ENCODE data around the gene ANKRD33B.
"Not testable (repeated sequence)": the region's sequence is repeated elsewhere in the genome, so short reads cannot be mapped to it uniquely, and the experiment has no call there.

ANKRD33B gene

DNA sequence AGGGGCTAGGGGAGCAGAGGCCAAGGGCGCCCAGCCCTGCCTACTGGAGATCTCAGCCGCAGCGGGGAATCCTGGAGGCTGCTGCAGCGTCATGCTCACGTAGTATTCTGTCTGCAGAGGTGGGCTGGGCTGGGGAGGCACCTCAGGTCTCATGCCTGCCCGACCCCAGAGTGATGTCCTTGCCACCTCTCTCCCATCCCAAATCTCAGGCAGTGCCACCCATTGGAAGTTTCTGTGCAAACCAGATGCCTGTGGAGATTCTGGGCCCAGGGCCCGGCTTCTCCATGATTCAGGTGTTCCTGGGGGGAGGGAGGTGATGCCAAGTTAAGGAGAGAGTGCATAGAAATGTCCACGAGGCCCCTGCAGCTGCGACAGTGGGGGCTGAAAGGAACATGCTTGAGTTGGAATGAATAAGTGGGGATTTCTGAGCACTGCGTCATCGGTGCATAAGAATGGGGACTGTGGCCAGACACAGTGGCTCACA, 72.0 kb downstream of the ANKRD33B start:
- Histone ChIP-seq H3K4me3 (ENCODE audit: low read length) (no peak overlapping the region), H3K36me3 (ENCODE audit: control insufficient read depth, insufficient read depth, low read length) (no peaks in the 10 kb centered on the region), H3K4me1 (ENCODE audit: control insufficient read depth, insufficient read depth, low read length) (no peaks in the 10 kb centered on the region), H3K27ac (ENCODE audit: low read depth, low read length) (no peak overlapping the region), H3K27me3 (ENCODE audit: control insufficient read depth, insufficient read depth, low read length) (no peaks in the 10 kb centered on the region), H3K9ac (ENCODE audit: low read length) (no peak overlapping the region)

DNA sequence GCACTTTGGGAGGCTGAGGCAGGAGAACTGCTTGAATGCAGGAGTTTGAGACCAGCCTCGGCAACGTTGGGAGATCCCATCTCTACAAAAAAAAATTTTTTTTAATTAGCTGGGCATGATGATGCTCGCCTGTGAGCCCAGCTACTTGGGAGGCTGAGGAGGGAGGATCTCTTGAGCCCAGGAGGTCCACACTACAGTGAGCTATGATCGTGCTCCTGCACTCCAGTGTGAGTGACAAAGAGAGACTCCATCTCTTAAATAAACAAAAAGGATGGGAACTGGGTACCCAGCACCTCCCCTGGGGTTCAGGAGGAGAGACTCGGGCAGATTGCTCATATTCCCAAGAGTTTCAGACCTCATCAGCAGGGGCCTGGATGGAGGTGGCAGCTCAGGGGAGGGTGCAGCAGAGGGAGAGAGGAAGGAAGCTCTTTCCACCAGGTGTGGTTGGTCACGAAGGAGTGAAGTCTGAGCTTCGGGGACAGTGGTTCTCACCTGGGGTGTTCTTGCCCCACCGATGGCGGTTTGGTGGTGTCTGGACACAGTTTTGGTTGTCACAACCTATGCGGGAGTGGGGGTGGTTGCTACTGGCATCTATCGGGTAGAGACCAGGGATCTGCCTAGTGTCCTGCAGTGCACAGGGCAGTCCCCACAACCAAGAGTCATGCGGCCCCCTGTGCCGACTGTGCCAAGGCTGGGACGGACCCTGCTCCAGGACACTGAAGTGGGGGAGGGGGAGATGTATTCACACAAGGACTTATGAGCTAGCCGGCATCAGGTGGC, 72.7 kb downstream of the ANKRD33B start:
- no peaks in the 10 kb centered on the region for H3K4me1 ChIP-seq (ENCODE audit: control insufficient read depth, insufficient read depth, low read length)
- no peak overlapping the region for H3K9ac ChIP-seq (ENCODE audit: low read length)
- no peaks in the 10 kb centered on the region for H3K36me3 ChIP-seq (ENCODE audit: control insufficient read depth, insufficient read depth, low read length)
- H3K27me3 ChIP-seq (ENCODE audit: control insufficient read depth, insufficient read depth, low read length): no peaks in the 10 kb centered on the region
- no peak overlapping the region for H3K27ac ChIP-seq (ENCODE audit: low read depth, low read length)
- no peak overlapping the region for H3K4me3 ChIP-seq (ENCODE audit: low read length)

DNA sequence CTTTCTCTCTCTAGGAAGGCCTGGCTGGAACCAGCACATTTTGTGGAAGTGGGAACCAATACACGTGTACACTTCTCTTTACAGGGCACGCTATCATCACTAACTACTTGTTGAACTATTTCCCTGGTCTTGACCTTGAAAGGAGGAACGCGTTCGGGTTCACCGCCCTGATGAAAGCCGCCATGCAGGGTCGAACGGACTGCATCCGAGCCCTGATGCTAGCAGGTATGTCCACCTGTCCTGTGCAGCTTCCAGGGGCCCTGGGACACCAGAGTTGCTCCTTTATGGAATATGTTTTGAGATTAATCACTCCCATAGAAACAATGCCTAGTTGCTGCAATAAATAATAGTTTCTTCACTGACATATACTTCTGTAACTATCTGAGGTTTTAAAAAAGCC, 74.1 kb downstream of the ANKRD33B start:
- H3K36me3 ChIP-seq (ENCODE audit: control insufficient read depth, insufficient read depth, low read length): no peaks in the 10 kb centered on the region
- H3K4me3 ChIP-seq (ENCODE audit: low read length): no peak overlapping the region
- no peaks in the 10 kb centered on the region for H3K27me3 ChIP-seq (ENCODE audit: control insufficient read depth, insufficient read depth, low read length)
- H3K4me1 ChIP-seq (ENCODE audit: control insufficient read depth, insufficient read depth, low read length): no peaks in the 10 kb centered on the region
- H3K27ac ChIP-seq (ENCODE audit: low read depth, low read length): no peak overlapping the region
- no peak overlapping the region for H3K9ac ChIP-seq (ENCODE audit: low read length)

DNA sequence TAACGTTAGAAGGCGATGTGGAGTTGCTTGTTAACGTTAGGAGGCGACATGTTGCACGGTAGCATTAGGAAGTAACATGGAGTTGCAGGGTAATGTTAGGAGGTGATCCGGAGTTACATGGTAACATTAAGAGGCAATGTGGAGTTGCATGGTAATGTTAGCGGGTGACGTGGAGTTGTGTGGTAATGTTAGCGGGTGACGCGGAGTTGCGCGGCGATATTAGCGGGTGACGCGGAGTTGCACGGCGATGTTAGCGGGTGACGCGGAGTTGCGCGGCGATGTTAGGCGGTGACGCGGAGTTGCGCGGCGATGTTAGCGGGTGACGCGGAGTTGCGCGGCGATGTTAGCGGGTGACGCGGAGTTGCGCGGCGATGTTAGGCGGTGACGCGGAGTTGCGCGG, 74.9 kb downstream of the ANKRD33B start:
- H3K36me3 ChIP-seq (ENCODE audit: control insufficient read depth, insufficient read depth, low read length); H3K27ac ChIP-seq (ENCODE audit: low read depth, low read length); H3K27me3 ChIP-seq (ENCODE audit: control insufficient read depth, insufficient read depth, low read length); H3K9ac ChIP-seq (ENCODE audit: low read length); H3K4me3 ChIP-seq (ENCODE audit: low read length); H3K4me1 ChIP-seq (ENCODE audit: control insufficient read depth, insufficient read depth, low read length): not testable (repeated sequence)

DNA sequence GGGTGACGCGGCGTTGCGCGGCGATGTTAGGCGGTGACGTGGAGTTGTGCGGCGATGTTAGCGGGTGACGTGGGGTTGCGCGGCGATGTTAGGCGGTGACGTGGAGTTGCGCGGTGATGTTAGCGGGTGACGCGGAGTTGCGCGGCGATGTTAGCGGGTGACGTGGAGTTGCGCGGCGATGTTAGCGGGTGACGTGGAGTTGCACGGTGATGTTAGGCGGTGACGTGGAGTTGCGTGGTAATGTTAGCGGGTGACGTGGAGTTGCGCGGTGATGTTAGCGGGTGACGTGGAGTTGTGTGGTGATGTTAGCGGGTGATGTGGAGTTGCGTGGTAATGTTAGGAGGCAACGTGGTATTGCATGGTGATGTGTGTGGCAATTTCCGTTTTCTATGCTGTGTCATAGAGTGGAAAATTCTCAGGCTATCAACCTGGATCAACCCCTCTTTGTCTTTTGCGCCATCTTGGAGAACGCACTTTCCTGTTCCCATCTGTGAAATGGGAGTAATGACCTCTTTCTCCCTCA, 76.0 kb downstream of the ANKRD33B start:
- Histone ChIP-seq H3K36me3 (ENCODE audit: control insufficient read depth, insufficient read depth, low read length) (no peaks in the 10 kb centered on the region), H3K27me3 (ENCODE audit: control insufficient read depth, insufficient read depth, low read length) (no peaks in the 10 kb centered on the region), H3K4me3 (ENCODE audit: low read length) (no peak overlapping the region), H3K4me1 (ENCODE audit: control insufficient read depth, insufficient read depth, low read length) (no peaks in the 10 kb centered on the region), H3K9ac (ENCODE audit: low read length) (no peak overlapping the region), H3K27ac (ENCODE audit: low read depth, low read length) (no peak overlapping the region)

DNA sequence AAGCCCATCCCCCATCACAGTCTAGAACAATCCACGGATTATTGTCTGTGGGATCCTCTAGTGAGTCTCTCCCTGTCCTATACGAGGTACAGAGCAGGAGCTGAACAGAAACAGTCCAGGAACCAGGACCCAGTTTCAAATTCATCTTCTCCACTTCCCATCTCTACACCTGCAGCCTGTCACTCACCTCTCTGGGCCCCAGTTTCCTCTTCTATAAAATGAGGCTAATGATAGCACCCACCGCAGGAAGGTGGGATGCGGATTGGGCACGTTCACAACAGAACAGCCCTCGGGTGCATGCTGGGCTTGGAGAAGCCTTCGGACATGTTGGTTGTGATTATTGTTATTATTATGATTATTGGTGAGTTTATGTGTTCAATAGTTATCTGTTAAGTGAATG, 78.5 kb downstream of the ANKRD33B start:
- no peak overlapping the region for H3K9ac ChIP-seq (ENCODE audit: low read length)
- H3K4me3 ChIP-seq (ENCODE audit: low read length): no peak overlapping the region
- no peaks in the 10 kb centered on the region for H3K27me3 ChIP-seq (ENCODE audit: control insufficient read depth, insufficient read depth, low read length)
- H3K27ac ChIP-seq (ENCODE audit: low read depth, low read length): no peak overlapping the region
- H3K36me3 ChIP-seq (ENCODE audit: control insufficient read depth, insufficient read depth, low read length): no peaks in the 10 kb centered on the region
- H3K4me1 ChIP-seq (ENCODE audit: control insufficient read depth, insufficient read depth, low read length): no peaks in the 10 kb centered on the region

DNA sequence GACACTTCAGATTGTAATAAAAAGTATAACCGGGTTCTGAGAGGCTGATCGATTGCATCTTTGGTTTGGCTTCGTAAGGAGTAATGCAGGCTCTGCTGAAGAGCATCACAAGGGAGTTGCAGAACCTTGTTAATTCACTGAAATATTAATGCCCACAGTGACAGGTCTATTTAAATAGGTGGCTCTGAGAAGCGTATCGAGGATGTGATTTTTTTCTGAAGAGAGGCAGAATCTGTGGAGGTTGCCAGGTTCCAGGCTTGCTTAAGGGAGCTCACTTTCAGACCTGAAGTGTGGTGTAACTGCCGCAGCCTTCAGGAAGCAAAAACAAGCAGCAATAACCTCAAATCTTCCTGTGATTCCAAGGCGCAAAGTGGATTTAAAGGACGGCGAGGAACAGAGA, 80.3 kb downstream of the ANKRD33B start:
- Histone ChIP-seq H3K36me3 (ENCODE audit: control insufficient read depth, insufficient read depth, low read length) (no peaks in the 10 kb centered on the region), H3K4me3 (ENCODE audit: low read length) (no peak overlapping the region), H3K27me3 (ENCODE audit: control insufficient read depth, insufficient read depth, low read length) (no peaks in the 10 kb centered on the region), H3K27ac (ENCODE audit: low read depth, low read length) (no peak overlapping the region), H3K4me1 (ENCODE audit: control insufficient read depth, insufficient read depth, low read length) (no peaks in the 10 kb centered on the region), H3K9ac (ENCODE audit: low read length) (no peak overlapping the region)

DNA sequence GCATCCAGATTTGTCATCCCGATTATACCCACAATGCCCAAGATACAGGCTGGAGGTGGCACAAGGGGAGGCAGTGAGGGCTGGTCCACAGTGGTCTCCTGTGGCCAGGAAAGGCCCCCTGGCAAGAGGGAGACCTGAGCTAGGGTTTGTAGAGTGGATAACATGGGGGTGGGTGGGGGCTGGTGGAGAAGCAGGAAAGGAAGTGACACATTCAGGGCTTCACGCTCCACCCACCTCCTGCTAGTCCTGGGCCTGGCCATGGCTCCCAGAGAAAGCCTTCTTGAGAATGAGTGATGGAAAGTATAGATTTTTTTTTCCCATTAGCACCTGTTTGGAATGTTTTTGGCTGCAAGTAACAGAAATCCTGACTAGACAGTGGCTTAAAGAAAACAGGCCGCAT, 81.3 kb downstream of the ANKRD33B start:
- Histone ChIP-seq H3K27me3 (ENCODE audit: control insufficient read depth, insufficient read depth, low read length) (no peaks in the 10 kb centered on the region), H3K4me3 (ENCODE audit: low read length) (no peak overlapping the region), H3K36me3 (ENCODE audit: control insufficient read depth, insufficient read depth, low read length) (no peaks in the 10 kb centered on the region), H3K4me1 (ENCODE audit: control insufficient read depth, insufficient read depth, low read length) (no peaks in the 10 kb centered on the region), H3K9ac (ENCODE audit: low read length) (no peak overlapping the region), H3K27ac (ENCODE audit: low read depth, low read length) (no peak overlapping the region)

DNA sequence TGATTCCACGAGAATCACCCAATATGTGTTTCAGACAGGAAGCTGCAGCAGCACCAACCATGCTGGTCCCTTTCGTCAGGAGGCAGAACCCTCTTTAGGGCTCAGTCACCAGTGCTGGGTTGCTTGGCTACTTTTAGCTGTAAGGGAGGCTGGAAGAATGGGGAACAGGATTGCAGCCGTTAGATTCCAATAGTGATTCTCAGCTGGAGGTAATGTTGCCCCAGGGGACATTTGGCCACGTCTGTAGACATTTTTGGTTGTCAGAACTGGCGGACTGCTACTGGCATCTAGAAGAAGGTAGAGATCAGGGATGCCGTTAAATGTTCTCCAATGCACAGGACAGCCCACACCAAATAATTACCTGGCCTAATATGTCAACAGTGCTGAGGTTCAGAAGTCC, 81.8 kb downstream of the ANKRD33B start:
- Histone ChIP-seq H3K9ac (ENCODE audit: low read length) (no peak overlapping the region), H3K27me3 (ENCODE audit: control insufficient read depth, insufficient read depth, low read length) (no peaks in the 10 kb centered on the region), H3K4me3 (ENCODE audit: low read length) (no peak overlapping the region), H3K27ac (ENCODE audit: low read depth, low read length) (no peak overlapping the region), H3K4me1 (ENCODE audit: control insufficient read depth, insufficient read depth, low read length) (no peaks in the 10 kb centered on the region), H3K36me3 (ENCODE audit: control insufficient read depth, insufficient read depth, low read length) (no peaks in the 10 kb centered on the region)

DNA sequence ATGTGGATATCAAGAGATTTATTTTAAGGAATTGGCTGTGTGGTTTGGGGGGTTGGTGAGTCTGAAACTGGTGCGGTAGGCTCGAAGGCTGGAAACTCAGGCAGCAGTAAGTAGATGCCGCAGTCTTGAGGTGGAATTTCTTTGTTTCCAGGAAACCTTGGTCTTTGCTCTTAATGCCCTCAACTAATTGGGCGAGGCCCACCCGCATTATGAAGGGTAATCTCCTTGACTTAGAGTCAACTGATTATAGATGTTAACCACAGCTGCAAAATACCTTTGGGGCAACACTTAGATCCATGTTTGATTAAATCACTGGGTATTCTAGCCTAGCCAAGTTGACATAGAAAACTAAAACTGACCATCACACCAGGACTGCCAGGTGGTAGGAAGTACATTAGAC, 83.8 kb downstream of the ANKRD33B start:
- no peaks in the 10 kb centered on the region for H3K4me1 ChIP-seq (ENCODE audit: control insufficient read depth, insufficient read depth, low read length)
- no peaks in the 10 kb centered on the region for H3K36me3 ChIP-seq (ENCODE audit: control insufficient read depth, insufficient read depth, low read length)
- H3K4me3 ChIP-seq (ENCODE audit: low read length): no peak overlapping the region
- H3K27ac ChIP-seq (ENCODE audit: low read depth, low read length): no peak overlapping the region
- no peak overlapping the region for H3K9ac ChIP-seq (ENCODE audit: low read length)
- no peaks in the 10 kb centered on the region for H3K27me3 ChIP-seq (ENCODE audit: control insufficient read depth, insufficient read depth, low read length)

DNA sequence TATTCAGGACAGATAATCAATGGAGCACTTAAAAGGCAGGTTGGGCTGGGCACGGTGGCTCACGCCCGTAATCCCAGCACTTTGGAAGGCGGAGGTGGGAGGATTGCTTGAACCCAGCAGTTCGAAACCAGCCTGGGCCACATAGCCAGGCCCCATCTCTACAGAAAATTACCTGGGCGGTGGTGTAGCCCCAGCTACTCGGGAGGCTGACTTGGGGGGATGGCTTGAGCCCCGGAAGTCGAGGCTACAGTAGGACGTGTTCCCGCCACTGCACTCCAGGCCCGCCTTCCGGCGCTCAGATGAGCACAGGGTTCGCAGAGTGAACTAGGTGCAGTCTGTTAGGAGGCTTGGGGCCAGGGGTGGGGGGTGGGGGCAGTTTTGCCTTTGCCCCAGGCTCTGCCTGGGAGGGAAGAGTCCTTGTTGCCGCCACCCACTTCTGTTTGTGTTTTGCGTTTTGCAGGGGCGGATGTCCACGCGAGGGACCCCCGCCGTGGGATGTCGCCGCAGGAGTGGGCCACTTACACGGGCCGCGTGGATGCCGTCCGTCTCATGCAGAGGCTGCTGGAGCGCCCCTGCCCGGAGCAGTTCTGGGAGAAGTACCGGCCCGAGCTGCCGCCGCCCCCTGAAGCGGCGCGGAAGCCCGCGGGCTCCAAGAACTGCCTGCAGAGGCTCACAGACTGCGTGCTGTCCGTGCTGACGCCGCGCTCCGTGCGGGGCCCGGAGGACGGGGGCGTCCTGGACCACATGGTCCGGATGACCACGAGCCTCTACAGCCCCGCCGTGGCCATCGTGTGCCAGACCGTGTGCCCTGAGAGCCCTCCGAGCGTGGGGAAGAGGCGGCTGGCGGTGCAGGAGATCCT, 85.2 kb downstream of the ANKRD33B start:
- Histone ChIP-seq H3K9ac (ENCODE audit: low read length) (no peak overlapping the region), H3K4me1 (ENCODE audit: control insufficient read depth, insufficient read depth, low read length) (no peaks in the 10 kb centered on the region), H3K27me3 (ENCODE audit: control insufficient read depth, insufficient read depth, low read length) (no peaks in the 10 kb centered on the region), H3K27ac (ENCODE audit: low read depth, low read length) (no peak overlapping the region), H3K4me3 (ENCODE audit: low read length) (no peak overlapping the region), H3K36me3 (ENCODE audit: control insufficient read depth, insufficient read depth, low read length) (no peaks in the 10 kb centered on the region)

DNA sequence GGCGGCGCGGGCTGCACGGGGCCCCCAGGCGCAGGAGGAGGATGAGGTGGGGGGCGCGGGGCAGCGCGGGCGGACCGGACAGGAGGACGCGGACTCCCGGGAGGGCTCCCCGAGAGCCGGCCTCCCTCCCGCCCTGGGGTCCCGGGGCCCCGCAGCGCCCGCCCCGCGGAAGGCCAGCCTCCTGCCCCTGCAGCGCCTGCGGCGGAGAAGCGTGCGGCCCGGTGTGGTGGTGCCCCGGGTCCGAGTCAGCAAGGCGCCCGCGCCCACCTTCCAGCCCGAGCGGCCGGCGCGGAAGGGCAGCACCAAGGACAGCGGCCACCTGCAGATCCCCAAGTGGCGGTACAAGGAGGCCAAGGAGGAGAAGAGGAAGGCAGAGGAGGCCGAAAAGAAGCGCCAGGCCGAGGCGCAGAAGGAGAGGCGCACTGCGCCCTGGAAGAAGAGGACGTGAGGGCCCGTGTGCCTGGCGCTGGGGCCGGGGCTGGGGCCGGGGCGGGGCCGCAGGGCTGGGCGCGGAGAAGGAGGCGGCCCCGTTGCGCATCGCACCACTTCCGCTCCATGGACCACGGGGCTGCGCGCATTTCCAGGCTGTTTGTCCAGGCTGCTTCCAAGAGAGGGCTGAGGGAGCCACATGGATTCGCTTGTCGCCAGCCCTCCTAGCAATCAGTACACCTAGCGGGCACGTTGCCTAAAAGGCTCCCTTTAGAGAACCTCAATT, 86.0 kb downstream of the ANKRD33B start:
- no peaks in the 10 kb centered on the region for H3K36me3 ChIP-seq (ENCODE audit: control insufficient read depth, insufficient read depth, low read length)
- H3K4me1 ChIP-seq (ENCODE audit: control insufficient read depth, insufficient read depth, low read length): no peaks in the 10 kb centered on the region
- H3K9ac ChIP-seq (ENCODE audit: low read length): no peak overlapping the region
- H3K27ac ChIP-seq (ENCODE audit: low read depth, low read length): no peak overlapping the region
- no peak overlapping the region for H3K4me3 ChIP-seq (ENCODE audit: low read length)
- H3K27me3 ChIP-seq (ENCODE audit: control insufficient read depth, insufficient read depth, low read length): no peaks in the 10 kb centered on the region

All from rectal smooth muscle tissue (tissue), 1 donor.